GM19468 (cell line): ENCODE data around the gene CEP68.

Source experiments
- ATAC-seq: cut with Tn5 transposase; IDR thresholded peaks from one replicate; pipeline ENCODE4 v1.9.1; 2021; ENCODE audit warnings: mild to moderate bottlenecking, moderate library complexity, moderate number of reproducible peaks; ENCODE audit not compliant: unreplicated experiment; ENCODE audit errors: extremely low read depth

Gene CEP68

GRCh38 chr2:65075605-65076344 is 19.6 kb downstream of the CEP68 start:
- no peak for ATAC-seq

- ATAC-seq = no peak
Observed at GRCh38 chr2:65076345-65076710, 20.1 kb downstream of the CEP68 start.

GRCh38 chr2:65077898-65078297 is 21.7 kb downstream of the CEP68 start:
- ATAC-seq = no peak

- no peak for ATAC-seq
Observed at GRCh38 chr2:65079017-65079416, 22.8 kb downstream of the CEP68 start.

DNA sequence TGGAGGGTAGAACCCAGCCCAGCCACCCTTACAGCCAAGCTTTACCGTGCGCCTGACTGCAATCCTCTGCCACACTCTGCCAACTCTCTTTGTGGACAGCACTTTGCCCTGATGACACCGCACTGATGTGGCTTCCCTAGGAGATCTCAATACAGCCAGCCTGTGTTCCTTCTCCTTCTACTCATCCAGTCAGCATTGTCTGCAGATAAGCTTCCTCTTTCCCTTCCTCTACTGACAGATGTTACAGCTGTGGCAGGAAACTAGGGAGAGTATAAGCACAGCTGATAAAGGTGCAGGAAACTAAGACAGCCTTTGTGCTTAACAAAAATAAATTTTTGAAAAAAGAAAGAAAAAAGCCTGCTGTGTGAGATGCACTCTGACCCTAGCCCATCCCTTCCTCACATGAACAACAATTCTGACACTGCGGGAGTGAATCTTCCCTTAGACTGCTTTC is 25.0 kb downstream of the CEP68 start:
- no peak for ATAC-seq

GRCh38 chr2:65085148-65085547 is 28.9 kb downstream of the CEP68 start:
- no peak for ATAC-seq

- no peak for ATAC-seq
Observed at GRCh38 chr2:65092791-65093190, 36.6 kb downstream of the CEP68 start.

GRCh38 chr2:65093211-65093610 is 37.0 kb downstream of the CEP68 start:
- no peak for ATAC-seq

DNA sequence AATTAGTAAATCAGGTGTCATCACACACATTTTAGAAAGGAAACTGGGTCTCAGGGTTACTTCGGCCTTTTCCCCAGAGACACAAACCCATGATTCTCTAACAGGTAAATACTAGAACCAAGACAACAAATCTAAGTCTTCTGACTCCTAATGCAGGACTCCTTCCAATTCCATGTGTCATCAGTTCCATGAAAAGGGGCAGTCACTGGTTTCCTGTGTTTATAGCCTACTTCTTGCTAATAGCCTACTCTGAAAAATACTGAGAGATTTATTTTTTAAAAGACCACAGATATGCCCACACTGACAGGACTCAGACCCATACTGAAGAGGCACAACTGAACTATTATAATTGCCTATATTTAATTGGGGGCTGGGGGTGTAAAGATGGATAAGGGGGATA is 40.7 kb downstream of the CEP68 start:
- ATAC-seq = no peak

- no peak for ATAC-seq
Observed at GRCh38 chr2:65097844-65098243, 41.6 kb downstream of the CEP68 start.

GRCh38 chr2:65098741-65099140 is 42.5 kb downstream of the CEP68 start:
- ATAC-seq = no peak

GRCh38 chr2:65101071-65101470 is 44.9 kb downstream of the CEP68 start:
- ATAC-seq = no peak

DNA sequence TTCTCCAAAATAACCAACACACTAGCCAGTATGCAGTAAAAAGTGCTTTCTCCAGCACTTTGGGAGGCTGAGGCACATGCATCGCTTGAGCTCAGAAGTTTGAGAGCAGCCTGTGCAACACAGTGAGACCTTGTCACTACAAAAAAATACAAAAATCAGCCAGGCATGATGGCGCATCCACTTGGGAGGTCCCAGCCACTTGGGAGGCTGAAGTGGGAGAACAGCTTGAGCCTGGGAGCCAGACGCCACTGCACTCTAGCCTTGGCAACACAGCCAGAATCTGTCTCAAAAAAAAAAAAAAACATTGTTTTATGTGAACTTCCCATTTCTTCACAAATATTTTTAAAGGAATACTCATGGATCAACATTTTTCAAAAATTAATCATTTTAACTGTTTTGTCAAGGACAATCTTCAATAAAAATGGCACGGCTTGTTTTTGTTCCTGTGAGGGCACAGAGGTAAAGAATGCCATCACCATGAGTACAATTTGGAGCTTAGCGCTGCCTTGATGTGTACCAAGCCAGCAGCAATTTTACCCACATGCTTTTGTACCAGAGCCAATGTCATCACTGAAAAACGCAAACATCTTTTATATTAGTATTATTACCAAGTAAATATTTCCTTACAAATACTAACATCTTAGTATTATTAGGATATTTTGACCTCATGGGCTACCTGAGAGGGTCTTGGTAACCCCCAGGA is 46.9 kb downstream of the CEP68 start:
- ATAC-seq = no peak

GRCh38 chr2:65107530-65107929 is 51.3 kb downstream of the CEP68 start:
- ATAC-seq = no peak

DNA sequence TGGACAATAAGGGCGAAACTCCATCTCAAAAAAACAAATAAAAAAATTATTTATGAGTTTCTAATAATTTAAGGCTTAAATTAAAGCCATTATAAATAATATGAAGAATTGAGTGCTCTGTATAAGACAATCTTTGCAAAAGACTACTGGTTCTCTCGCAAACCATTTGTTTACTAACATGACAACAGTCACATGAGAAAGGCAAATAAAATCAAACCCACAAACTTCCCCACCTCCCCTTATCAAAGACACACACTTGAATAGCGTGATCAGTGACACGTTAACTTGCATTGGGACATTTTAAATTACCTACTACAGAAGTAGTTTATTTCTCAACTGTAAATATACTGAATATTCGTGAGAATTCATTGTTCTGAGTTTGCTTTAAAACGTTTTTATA is 52.6 kb downstream of the CEP68 start:
- no peak for ATAC-seq

DNA sequence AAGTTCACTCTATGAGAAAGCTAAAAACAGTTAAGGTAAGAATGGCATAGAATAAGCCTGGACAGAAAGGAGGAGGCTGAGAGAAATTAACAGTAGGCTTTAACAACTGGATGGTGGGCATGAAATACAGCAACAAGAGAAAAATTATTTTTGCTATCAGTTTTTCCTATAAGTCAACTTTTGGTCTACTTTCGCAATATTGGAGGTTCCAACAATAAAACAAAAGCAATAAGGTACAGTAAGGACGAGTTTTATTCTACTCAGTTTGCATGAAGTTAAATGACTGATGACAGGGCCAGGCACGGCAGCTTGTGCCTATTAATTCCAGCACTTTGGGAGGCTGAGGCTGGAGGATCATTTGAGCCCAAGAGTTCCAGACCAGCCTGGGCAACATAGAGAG is 56.4 kb downstream of the CEP68 start:
- ATAC-seq = no peak

- no peak for ATAC-seq
Observed at GRCh38 chr2:65113229-65113628, 57.0 kb downstream of the CEP68 start.

GRCh38 chr2:65113816-65114215 is 57.6 kb downstream of the CEP68 start:
- ATAC-seq = no peak

DNA sequence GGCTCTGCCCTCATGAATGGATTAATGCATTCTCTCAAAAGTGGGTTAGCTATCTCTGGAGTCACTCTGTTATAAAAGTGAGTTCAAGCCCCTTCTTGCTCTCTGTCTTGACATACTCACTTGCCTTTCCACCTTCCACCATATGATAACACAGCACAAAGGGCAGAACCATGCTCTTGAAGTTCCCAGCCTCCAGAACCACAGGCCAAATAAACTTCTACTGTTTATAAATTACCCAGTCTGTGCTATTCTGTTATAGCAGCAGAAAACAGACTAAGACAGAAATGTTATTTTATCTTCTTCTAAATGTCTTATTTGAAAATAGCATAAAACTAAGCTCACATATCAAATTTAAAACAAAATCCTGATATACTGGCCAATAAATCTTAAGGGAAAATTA is 58.7 kb downstream of the CEP68 start:
- ATAC-seq = no peak

DNA sequence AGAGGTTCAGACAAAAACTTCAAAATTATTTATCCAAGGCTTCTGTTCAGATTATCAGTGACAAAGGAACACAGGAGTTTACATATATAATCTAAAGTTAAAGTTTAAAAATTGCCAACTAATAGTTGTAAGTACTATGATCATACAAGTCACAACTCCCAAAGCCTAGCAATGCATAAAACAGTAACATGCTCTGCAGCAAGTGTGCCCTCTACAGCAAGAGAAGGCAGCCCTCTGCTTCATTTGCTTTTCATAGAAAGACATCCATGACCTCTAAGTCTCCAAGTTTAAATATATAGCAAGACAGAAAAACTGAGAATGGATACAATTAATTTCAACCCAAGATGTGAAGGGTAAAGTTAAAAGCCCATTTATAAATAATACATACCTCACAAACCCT is 60.4 kb downstream of the CEP68 start:
- no peak for ATAC-seq

DNA sequence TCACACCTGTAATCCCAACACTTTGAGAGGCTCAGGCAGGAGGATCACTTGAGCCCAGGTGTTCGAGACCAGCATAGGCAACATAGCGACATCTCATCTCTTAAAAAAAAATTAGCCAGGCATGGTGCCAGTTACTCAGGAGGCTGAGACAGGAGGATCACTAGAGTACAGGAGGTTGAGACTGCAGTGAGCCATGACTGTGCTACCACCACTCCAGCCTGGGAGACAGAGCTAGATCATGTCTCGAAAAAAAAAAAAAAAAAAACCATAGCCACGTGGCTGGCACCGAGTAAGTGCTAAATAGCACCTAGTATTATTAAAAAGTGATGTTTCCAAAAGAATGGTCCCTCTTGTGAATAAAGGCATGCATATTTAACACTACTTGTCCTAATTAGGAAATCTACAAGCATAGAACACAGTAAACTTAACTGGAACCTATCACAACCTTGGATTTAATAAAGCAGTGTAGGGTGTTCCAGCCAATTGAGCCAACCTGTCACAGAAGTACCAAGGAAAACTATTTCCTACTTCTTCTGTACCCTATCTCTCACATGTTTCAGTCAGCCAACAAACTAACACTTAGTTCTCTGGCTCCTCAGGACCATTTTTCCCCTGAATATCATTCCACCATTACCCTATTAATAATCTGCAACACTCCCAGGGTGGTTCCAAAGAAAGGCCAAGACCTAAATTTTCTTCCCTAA is 64.9 kb downstream of the CEP68 start:
- ATAC-seq = no peak
